ENCODE data around the gene ARF3.

Gene ARF3

DNA sequence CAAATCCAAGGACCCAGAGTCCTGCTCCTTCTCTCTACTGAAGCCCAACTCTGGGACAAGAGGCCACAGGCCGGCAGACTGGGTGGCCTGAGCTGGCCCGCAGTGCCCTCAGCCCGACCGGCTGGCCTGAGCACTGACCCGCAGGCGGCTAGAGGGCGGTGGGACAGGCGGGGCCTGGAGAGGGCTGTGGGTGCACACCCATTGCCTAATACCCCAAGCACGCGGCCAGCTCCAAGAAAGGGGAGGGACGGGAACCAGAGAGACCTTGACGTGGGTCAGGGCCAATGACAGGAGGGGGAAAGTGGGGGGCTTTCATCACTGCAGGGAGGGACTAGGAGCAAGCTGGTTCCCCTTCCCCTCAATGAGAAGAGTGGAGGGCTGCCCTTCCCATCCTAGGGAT is 16.2 kb upstream of the ARF3 start:
- Histone ChIP-seq H3F3A (ENCODE audit: low read depth) (no peaks in the 10 kb centered on the region), H2AFZ (ENCODE audit: low read length) (no peak overlapping the region), H4K20me1 (ENCODE audit: insufficient read depth, low read length, poor library complexity, severe bottlenecking) (no peaks in the 10 kb centered on the region), H3K9me2 (replicated peaks; ENCODE audit: low read depth, low read length) (no peaks in the 10 kb centered on the region), H3K4me3 (ENCODE audit: low read length, poor library complexity, severe bottlenecking) (no peak overlapping the region), H3K9me3 (ENCODE audit: insufficient read depth, low read depth, low read length) (no peaks in the 10 kb centered on the region), H3K36me3 (ENCODE audit: insufficient read depth, low read length) (no peaks in the 10 kb centered on the region), H3K4me2 (ENCODE audit: low read depth, low read length, poor library complexity, severe bottlenecking) (no peak overlapping the region), H3K27me3 (ENCODE audit: insufficient read depth, low read length, poor library complexity, severe bottlenecking) (peaks cover 8% of the 10 kb centered on the region), H3K4me1 (ENCODE audit: insufficient read depth, low read length, poor library complexity, severe bottlenecking) (peaks cover 4% of the 10 kb centered on the region), H3K9ac (ENCODE audit: low read depth, low read length, poor library complexity, severe bottlenecking) (no peak overlapping the region), H3K79me2 (ENCODE audit: insufficient read depth, low read length) (no peaks in the 10 kb centered on the region)
- TF ChIP-seq EZH2phosphoT487 (IDR thresholded peaks at IDR 0.05; ENCODE audit: borderline replicate concordance), result no peak
- TF ChIP-seq, protein P1, sequence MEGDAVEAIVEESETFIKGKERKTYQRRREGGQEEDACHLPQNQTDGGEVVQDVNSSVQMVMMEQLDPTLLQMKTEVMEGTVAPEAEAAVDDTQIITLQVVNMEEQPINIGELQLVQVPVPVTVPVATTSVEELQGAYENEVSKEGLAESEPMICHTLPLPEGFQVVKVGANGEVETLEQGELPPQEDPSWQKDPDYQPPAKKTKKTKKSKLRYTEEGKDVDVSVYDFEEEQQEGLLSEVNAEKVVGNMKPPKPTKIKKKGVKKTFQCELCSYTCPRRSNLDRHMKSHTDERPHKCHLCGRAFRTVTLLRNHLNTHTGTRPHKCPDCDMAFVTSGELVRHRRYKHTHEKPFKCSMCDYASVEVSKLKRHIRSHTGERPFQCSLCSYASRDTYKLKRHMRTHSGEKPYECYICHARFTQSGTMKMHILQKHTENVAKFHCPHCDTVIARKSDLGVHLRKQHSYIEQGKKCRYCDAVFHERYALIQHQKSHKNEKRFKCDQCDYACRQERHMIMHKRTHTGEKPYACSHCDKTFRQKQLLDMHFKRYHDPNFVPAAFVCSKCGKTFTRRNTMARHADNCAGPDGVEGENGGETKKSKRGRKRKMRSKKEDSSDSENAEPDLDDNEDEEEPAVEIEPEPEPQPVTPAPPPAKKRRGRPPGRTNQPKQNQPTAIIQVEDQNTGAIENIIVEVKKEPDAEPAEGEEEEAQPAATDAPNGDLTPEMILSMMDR (conservative IDR thresholded peaks at IDR 0.05; ENCODE audit: low read length), result no peak

DNA sequence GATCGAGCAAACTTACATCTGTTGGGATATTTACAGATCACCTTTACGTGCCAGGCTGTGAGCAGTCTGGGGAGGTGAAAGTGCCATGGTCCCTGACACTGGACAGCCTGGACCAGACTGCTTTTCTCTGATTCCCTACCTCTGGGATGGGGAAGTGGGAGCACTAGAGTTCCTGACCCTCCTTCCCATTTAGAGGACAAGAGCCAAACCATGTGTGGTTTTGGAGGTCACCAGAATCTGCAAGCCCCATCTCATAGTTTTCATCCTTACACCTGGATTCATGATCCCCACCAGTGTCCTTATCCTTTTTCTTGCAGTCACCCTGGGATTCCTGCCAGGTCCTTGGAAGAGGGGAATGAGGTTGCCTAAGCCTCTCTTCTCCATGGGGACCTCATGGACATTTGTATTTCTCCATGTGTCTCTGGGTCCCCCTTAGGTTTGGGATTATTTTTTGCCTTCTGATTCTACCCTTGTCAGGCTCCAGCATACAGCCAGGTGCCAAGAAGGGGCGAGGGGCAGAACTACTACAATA is 15.7 kb upstream of the ARF3 start:
- peaks cover 8% of the 10 kb centered on the region for H3K27me3 ChIP-seq (ENCODE audit: insufficient read depth, low read length, poor library complexity, severe bottlenecking)

DNA sequence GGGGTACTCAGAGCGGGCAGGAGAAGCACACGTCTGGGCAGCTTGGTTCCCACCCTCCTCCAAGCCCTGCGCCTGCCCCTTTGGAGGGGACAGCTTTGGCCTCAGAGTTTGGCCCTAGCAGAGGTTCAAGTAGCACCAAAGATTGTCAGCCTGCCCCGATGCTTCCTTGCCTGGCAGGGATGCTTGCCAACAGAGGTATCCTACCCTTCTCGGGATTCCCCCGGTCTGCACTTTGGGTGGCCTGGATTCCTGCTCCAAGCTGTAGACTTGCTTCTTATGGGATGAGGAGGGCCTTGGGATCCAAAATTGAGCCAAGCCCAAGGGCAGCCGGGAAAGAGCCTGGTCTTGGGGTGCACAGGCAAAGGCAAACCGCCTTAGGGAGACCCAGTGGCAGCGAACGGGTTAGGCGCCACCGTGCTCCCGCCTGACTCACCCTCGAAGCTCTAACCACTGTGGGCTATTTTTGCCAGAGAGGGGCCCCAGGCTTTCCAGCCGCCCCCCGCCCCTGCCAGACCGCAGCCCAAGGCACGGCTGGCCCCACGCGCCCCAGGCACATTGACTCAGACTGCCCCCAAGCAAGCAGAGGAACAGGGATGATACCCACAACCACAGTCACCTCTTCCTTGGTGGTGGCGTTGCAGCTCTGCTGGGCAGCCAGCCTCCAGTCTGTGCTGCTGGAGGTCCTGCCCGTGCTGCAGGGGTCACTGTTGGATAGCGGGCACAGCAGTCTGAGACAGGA is 15.1 kb upstream of the ARF3 start:
- peak overlapping the region; percentile 80; the same call in 1 of the 2 replicates for H2AFZ ChIP-seq (ENCODE audit: low read length)
- no peaks in the 10 kb centered on the region for H3K4me1 ChIP-seq (ENCODE audit: insufficient read depth, low read length, poor library complexity, severe bottlenecking)
- no peak overlapping the region for H3K4me2 ChIP-seq (ENCODE audit: low read depth, low read length, poor library complexity, severe bottlenecking)
- no peaks in the 10 kb centered on the region for H3K36me3 ChIP-seq (ENCODE audit: insufficient read depth, low read length)
- H3K4me3 ChIP-seq (ENCODE audit: low read length, poor library complexity, severe bottlenecking), result no peak overlapping the region
- no peak overlapping the region for H3K9ac ChIP-seq (ENCODE audit: low read depth, low read length, poor library complexity, severe bottlenecking)
- no peaks in the 10 kb centered on the region for H3K79me2 ChIP-seq (ENCODE audit: insufficient read depth, low read length)
- no peaks in the 10 kb centered on the region for H3K9me3 ChIP-seq (ENCODE audit: insufficient read depth, low read depth, low read length)
- H4K20me1 ChIP-seq (ENCODE audit: insufficient read depth, low read length, poor library complexity, severe bottlenecking), result no peaks in the 10 kb centered on the region
- peaks cover 8% of the 10 kb centered on the region for H3K27me3 ChIP-seq (ENCODE audit: insufficient read depth, low read length, poor library complexity, severe bottlenecking)
- no peaks in the 10 kb centered on the region for H3F3A ChIP-seq (ENCODE audit: low read depth)
- H3K9me2 ChIP-seq (replicated peaks; ENCODE audit: low read depth, low read length), result no peaks in the 10 kb centered on the region
- TF ChIP-seq EZH2phosphoT487 (IDR thresholded peaks at IDR 0.05; ENCODE audit: borderline replicate concordance), result no peak
- TF ChIP-seq, protein P1 (conservative IDR thresholded peaks at IDR 0.05; ENCODE audit: low read length), result peak; percentile 34

More for the DNA sequence above, 15.7 kb upstream of the ARF3 start:
- Histone ChIP-seq H4K20me1 (ENCODE audit: insufficient read depth, low read length, poor library complexity, severe bottlenecking) (no peaks in the 10 kb centered on the region), H3K9ac (ENCODE audit: low read depth, low read length, poor library complexity, severe bottlenecking) (no peak overlapping the region), H3K9me2 (replicated peaks; ENCODE audit: low read depth, low read length) (no peaks in the 10 kb centered on the region), H3K9me3 (ENCODE audit: insufficient read depth, low read depth, low read length) (no peaks in the 10 kb centered on the region), H3K79me2 (ENCODE audit: insufficient read depth, low read length) (no peaks in the 10 kb centered on the region), H2AFZ (ENCODE audit: low read length) (no peak overlapping the region), H3F3A (ENCODE audit: low read depth) (no peaks in the 10 kb centered on the region), H3K4me2 (ENCODE audit: low read depth, low read length, poor library complexity, severe bottlenecking) (no peak overlapping the region), H3K4me1 (ENCODE audit: insufficient read depth, low read length, poor library complexity, severe bottlenecking) (peaks cover 4% of the 10 kb centered on the region), H3K4me3 (ENCODE audit: low read length, poor library complexity, severe bottlenecking) (no peak overlapping the region), H3K36me3 (ENCODE audit: insufficient read depth, low read length) (no peaks in the 10 kb centered on the region)
- no peak for TF ChIP-seq EZH2phosphoT487 (IDR thresholded peaks at IDR 0.05; ENCODE audit: borderline replicate concordance)
- TF ChIP-seq, protein P1 (conservative IDR thresholded peaks at IDR 0.05; ENCODE audit: low read length), result no peak; the same call in 1 of the 2 replicates
